ENCODE results near the gene CCDC85A.

Gene CCDC85A

GRCh38 chr2:56209701-56210100 lies 25.9 kb downstream of the CCDC85A start:
- no peaks in the 10 kb centered on the region for H3K4me1 ChIP-seq (ENCODE audit: control insufficient read depth in 5 of 5, insufficient read depth in 5 of 5, low read length in 5 of 5)
- no peaks in the 10 kb centered on the region for H3K27me3 ChIP-seq (ENCODE audit: control insufficient read depth in 5 of 5, insufficient read depth in 4 of 5, low read length in 5 of 5)
- peaks cover 0 to 2% (median 0%) of the 10 kb centered on the region in 5 donors for H3K36me3 ChIP-seq (ENCODE audit: control insufficient read depth in 5 of 5, insufficient read depth in 5 of 5, low read length in 5 of 5)
- H3K9ac ChIP-seq (ENCODE audit: low read length in 5 of 5), result no peak overlapping the region
- no peak overlapping the region for H3K4me3 ChIP-seq (ENCODE audit: low read depth in 1 of 5, low read length in 5 of 5)
- no peak overlapping the region for H3K27ac ChIP-seq (ENCODE audit: low read depth, low read length)
- H3K9me3 ChIP-seq (ENCODE audit: control insufficient read depth in 5 of 5, low read length in 5 of 5), result no peaks in the 10 kb centered on the region

GRCh38 chr2:56210291-56210690 lies 26.5 kb downstream of the CCDC85A start:
- no peaks in the 10 kb centered on the region for H3K9me3 ChIP-seq (ENCODE audit: control insufficient read depth in 5 of 5, low read length in 5 of 5)
- H3K4me3 ChIP-seq (ENCODE audit: low read depth in 1 of 5, low read length in 5 of 5), result no peak overlapping the region
- H3K27ac ChIP-seq (ENCODE audit: low read depth, low read length), result no peak overlapping the region
- H3K4me1 ChIP-seq (ENCODE audit: control insufficient read depth in 5 of 5, insufficient read depth in 5 of 5, low read length in 5 of 5), result no peaks in the 10 kb centered on the region
- no peaks in the 10 kb centered on the region for H3K27me3 ChIP-seq (ENCODE audit: control insufficient read depth in 5 of 5, insufficient read depth in 4 of 5, low read length in 5 of 5)
- H3K36me3 ChIP-seq (ENCODE audit: control insufficient read depth in 5 of 5, insufficient read depth in 5 of 5, low read length in 5 of 5), result peaks cover 0 to 2% (median 0%) of the 10 kb centered on the region in 5 donors
- H3K9ac ChIP-seq (ENCODE audit: low read length in 5 of 5), result no peak overlapping the region

- H3K9ac ChIP-seq (ENCODE audit: low read length in 5 of 5), result no peak overlapping the region
- peaks cover 0 to 2% (median 0%) of the 10 kb centered on the region in 5 donors for H3K36me3 ChIP-seq (ENCODE audit: control insufficient read depth in 5 of 5, insufficient read depth in 5 of 5, low read length in 5 of 5)
- peaks cover 0 to under 1% (median 0%) of the 10 kb centered on the region in 5 donors for H3K4me1 ChIP-seq (ENCODE audit: control insufficient read depth in 5 of 5, insufficient read depth in 5 of 5, low read length in 5 of 5)
- no peak overlapping the region for H3K27ac ChIP-seq (ENCODE audit: low read depth, low read length)
- no peaks in the 10 kb centered on the region for H3K9me3 ChIP-seq (ENCODE audit: control insufficient read depth in 5 of 5, low read length in 5 of 5)
- H3K4me3 ChIP-seq (ENCODE audit: low read depth in 1 of 5, low read length in 5 of 5), result no peak overlapping the region
- no peaks in the 10 kb centered on the region for H3K27me3 ChIP-seq (ENCODE audit: control insufficient read depth in 5 of 5, insufficient read depth in 4 of 5, low read length in 5 of 5)
These were observed 27.3 kb downstream of the CCDC85A start for GRCh38 chr2:56211048-56211447.

GRCh38 chr2:56215911-56216310 lies 32.1 kb downstream of the CCDC85A start:
- H3K36me3 ChIP-seq (ENCODE audit: control insufficient read depth in 5 of 5, insufficient read depth in 5 of 5, low read length in 5 of 5), result no peaks in the 10 kb centered on the region
- H3K9ac ChIP-seq (ENCODE audit: low read length in 5 of 5), result no peak overlapping the region
- no peaks in the 10 kb centered on the region for H3K27me3 ChIP-seq (ENCODE audit: control insufficient read depth in 5 of 5, insufficient read depth in 4 of 5, low read length in 5 of 5)
- no peak overlapping the region for H3K4me3 ChIP-seq (ENCODE audit: low read depth in 1 of 5, low read length in 5 of 5)
- H3K9me3 ChIP-seq (ENCODE audit: control insufficient read depth in 5 of 5, low read length in 5 of 5), result no peaks in the 10 kb centered on the region
- H3K27ac ChIP-seq (ENCODE audit: low read depth, low read length), result no peak overlapping the region
- peaks cover 0 to 6% (median 4%) of the 10 kb centered on the region in 5 donors for H3K4me1 ChIP-seq (ENCODE audit: control insufficient read depth in 5 of 5, insufficient read depth in 5 of 5, low read length in 5 of 5)

GRCh38 chr2:56217106-56217505 lies 33.3 kb downstream of the CCDC85A start:
- Histone ChIP-seq H3K9ac (ENCODE audit: low read length in 5 of 5) (no peak overlapping the region), H3K4me3 (ENCODE audit: low read depth in 1 of 5, low read length in 5 of 5) (no peak overlapping the region), H3K27ac (ENCODE audit: low read depth, low read length) (no peak overlapping the region), H3K36me3 (ENCODE audit: control insufficient read depth in 5 of 5, insufficient read depth in 5 of 5, low read length in 5 of 5) (no peaks in the 10 kb centered on the region), H3K9me3 (ENCODE audit: control insufficient read depth in 5 of 5, low read length in 5 of 5) (no peaks in the 10 kb centered on the region), H3K4me1 (ENCODE audit: control insufficient read depth in 5 of 5, insufficient read depth in 5 of 5, low read length in 5 of 5) (peaks cover 0 to 6% (median 4%) of the 10 kb centered on the region in 5 donors), H3K27me3 (ENCODE audit: control insufficient read depth in 5 of 5, insufficient read depth in 4 of 5, low read length in 5 of 5) (no peaks in the 10 kb centered on the region)

- no peaks in the 10 kb centered on the region for H3K4me1 ChIP-seq (ENCODE audit: control insufficient read depth in 5 of 5, insufficient read depth in 5 of 5, low read length in 5 of 5)
- H3K9me3 ChIP-seq (ENCODE audit: control insufficient read depth in 5 of 5, low read length in 5 of 5), result no peaks in the 10 kb centered on the region
- no peaks in the 10 kb centered on the region for H3K27me3 ChIP-seq (ENCODE audit: control insufficient read depth in 5 of 5, insufficient read depth in 4 of 5, low read length in 5 of 5)
- no peak overlapping the region for H3K4me3 ChIP-seq (ENCODE audit: low read depth in 1 of 5, low read length in 5 of 5)
- H3K9ac ChIP-seq (ENCODE audit: low read length in 5 of 5), result no peak overlapping the region
- H3K36me3 ChIP-seq (ENCODE audit: control insufficient read depth in 5 of 5, insufficient read depth in 5 of 5, low read length in 5 of 5), result no peaks in the 10 kb centered on the region
- H3K27ac ChIP-seq (ENCODE audit: low read depth, low read length), result no peak overlapping the region
These were observed 38.7 kb downstream of the CCDC85A start for GRCh38 chr2:56222481-56222880.

GRCh38 chr2:56224316-56224715 lies 40.5 kb downstream of the CCDC85A start:
- Histone ChIP-seq H3K9me3 (ENCODE audit: control insufficient read depth in 5 of 5, low read length in 5 of 5) (no peaks in the 10 kb centered on the region), H3K9ac (ENCODE audit: low read length in 5 of 5) (no peak overlapping the region), H3K4me1 (ENCODE audit: control insufficient read depth in 5 of 5, insufficient read depth in 5 of 5, low read length in 5 of 5) (no peaks in the 10 kb centered on the region), H3K27ac (ENCODE audit: low read depth, low read length) (no peak overlapping the region), H3K4me3 (ENCODE audit: low read depth in 1 of 5, low read length in 5 of 5) (no peak overlapping the region), H3K27me3 (ENCODE audit: control insufficient read depth in 5 of 5, insufficient read depth in 4 of 5, low read length in 5 of 5) (no peaks in the 10 kb centered on the region), H3K36me3 (ENCODE audit: control insufficient read depth in 5 of 5, insufficient read depth in 5 of 5, low read length in 5 of 5) (no peaks in the 10 kb centered on the region)

GRCh38 chr2:56227811-56228210 lies 44.0 kb downstream of the CCDC85A start:
- no peaks in the 10 kb centered on the region for H3K27me3 ChIP-seq (ENCODE audit: control insufficient read depth in 5 of 5, insufficient read depth in 4 of 5, low read length in 5 of 5)
- no peaks in the 10 kb centered on the region for H3K36me3 ChIP-seq (ENCODE audit: control insufficient read depth in 5 of 5, insufficient read depth in 5 of 5, low read length in 5 of 5)
- no peaks in the 10 kb centered on the region for H3K9me3 ChIP-seq (ENCODE audit: control insufficient read depth in 5 of 5, low read length in 5 of 5)
- H3K4me1 ChIP-seq (ENCODE audit: control insufficient read depth in 5 of 5, insufficient read depth in 5 of 5, low read length in 5 of 5), result peaks cover 0 to 6% (median 0%) of the 10 kb centered on the region in 5 donors
- H3K27ac ChIP-seq (ENCODE audit: low read depth, low read length), result no peak overlapping the region
- H3K4me3 ChIP-seq (ENCODE audit: low read depth in 1 of 5, low read length in 5 of 5), result no peak overlapping the region
- no peak overlapping the region for H3K9ac ChIP-seq (ENCODE audit: low read length in 5 of 5)

- H3K4me3 ChIP-seq (ENCODE audit: low read depth in 1 of 5, low read length in 5 of 5), result no peak overlapping the region
These were observed 45.7 kb downstream of the CCDC85A start for GRCh38 chr2:56229397-56230060.

GRCh38 chr2:56230156-56230555 lies 46.4 kb downstream of the CCDC85A start:
- Histone ChIP-seq H3K9me3 (ENCODE audit: control insufficient read depth in 5 of 5, low read length in 5 of 5) (no peaks in the 10 kb centered on the region), H3K9ac (ENCODE audit: low read length in 5 of 5) (no peak overlapping the region), H3K4me1 (ENCODE audit: control insufficient read depth in 5 of 5, insufficient read depth in 5 of 5, low read length in 5 of 5) (peaks cover 0 to 6% (median 0%) of the 10 kb centered on the region in 5 donors), H3K27ac (ENCODE audit: low read depth, low read length) (no peak overlapping the region), H3K4me3 (ENCODE audit: low read depth in 1 of 5, low read length in 5 of 5) (no peak overlapping the region), H3K27me3 (ENCODE audit: control insufficient read depth in 5 of 5, insufficient read depth in 4 of 5, low read length in 5 of 5) (no peaks in the 10 kb centered on the region), H3K36me3 (ENCODE audit: control insufficient read depth in 5 of 5, insufficient read depth in 5 of 5, low read length in 5 of 5) (no peaks in the 10 kb centered on the region)

More at GRCh38 chr2:56229397-56230060, 45.7 kb downstream of the CCDC85A start:
- H3K36me3 ChIP-seq (ENCODE audit: control insufficient read depth in 5 of 5, insufficient read depth in 5 of 5, low read length in 5 of 5), result no peaks in the 10 kb centered on the region
- no peak overlapping the region for H3K27ac ChIP-seq (ENCODE audit: low read depth, low read length)
- no peak overlapping the region for H3K9ac ChIP-seq (ENCODE audit: low read length in 5 of 5)
- no peaks in the 10 kb centered on the region for H3K27me3 ChIP-seq (ENCODE audit: control insufficient read depth in 5 of 5, insufficient read depth in 4 of 5, low read length in 5 of 5)
- H3K9me3 ChIP-seq (ENCODE audit: control insufficient read depth in 5 of 5, low read length in 5 of 5), result no peaks in the 10 kb centered on the region
- peaks cover 0 to 6% (median 0%) of the 10 kb centered on the region in 5 donors for H3K4me1 ChIP-seq (ENCODE audit: control insufficient read depth in 5 of 5, insufficient read depth in 5 of 5, low read length in 5 of 5)

All from subcutaneous abdominal adipose tissue (tissue), 5 donors.